ENCODE data around the gene TRIM2. TPM values are rescaled to one million over a fixed set of nuclear protein-coding genes. Genes with fewer than 3 reads are reported as not detected.

TRIM2 gene
- total RNA-seq, 1 donor from 2014 or later: 50.1 TPM

- DNase-seq (ENCODE audit: low spot score in 2 of 2, unreplicated experiment in 2 of 2): no peak
- H3K4me3 Mint-ChIP-seq: no peak overlapping the region
- peaks cover under 1% of the 10 kb centered on the region for H3K4me1 Mint-ChIP-seq
- H3K36me3 Mint-ChIP-seq: peaks cover 35% of the 10 kb centered on the region
- peaks cover 30% of the 10 kb centered on the region for H3K9me3 Mint-ChIP-seq
- TF ChIP-seq CTCF (IDR thresholded peaks at IDR 0.05; ENCODE audit: unreplicated experiment): no peak
- H3K27ac Mint-ChIP-seq: no peak overlapping the region
- no peaks in the 10 kb centered on the region for H3K27me3 Mint-ChIP-seq (ENCODE audit: low read depth)
These were observed 164.8 kb downstream of the TRIM2 start for GRCh38 chr4:153369021-153369420.

DNA sequence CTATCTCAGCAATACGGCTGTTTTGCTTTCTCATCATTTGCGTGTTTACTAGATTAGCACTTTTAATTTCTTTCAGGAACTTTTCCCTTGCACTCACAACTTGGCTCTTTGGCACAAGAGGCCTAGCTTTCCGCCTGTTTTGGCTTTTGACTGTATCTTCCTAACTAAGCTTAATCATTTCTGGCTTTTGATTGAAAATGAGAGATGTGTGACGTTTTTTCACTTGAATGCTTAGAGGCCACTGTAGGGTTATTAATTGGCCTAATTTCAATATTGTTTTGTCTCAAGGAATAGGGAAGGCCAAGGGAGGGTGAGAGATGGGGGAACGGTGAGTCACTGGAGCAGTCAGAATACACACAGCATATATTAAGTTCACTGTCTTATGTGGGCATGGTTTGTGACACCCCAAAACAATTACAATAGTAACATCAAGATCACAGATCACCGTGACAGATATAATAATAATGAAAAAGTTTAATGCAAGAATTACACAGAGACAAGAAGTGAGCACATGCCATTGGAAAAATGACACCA is 167.5 kb downstream of the TRIM2 start:
- Mint-ChIP-seq H3K4me1 (peaks cover 5% of the 10 kb centered on the region), H3K36me3 (peaks cover 32% of the 10 kb centered on the region), H3K4me3 (no peak overlapping the region), H3K9me3 (peaks cover 20% of the 10 kb centered on the region), H3K27me3 (ENCODE audit: low read depth) (no peaks in the 10 kb centered on the region), H3K27ac (no peak overlapping the region)
- no peak for TF ChIP-seq CTCF (IDR thresholded peaks at IDR 0.05; ENCODE audit: unreplicated experiment)
- no peak for DNase-seq (ENCODE audit: low spot score in 2 of 2, unreplicated experiment in 2 of 2)

DNA sequence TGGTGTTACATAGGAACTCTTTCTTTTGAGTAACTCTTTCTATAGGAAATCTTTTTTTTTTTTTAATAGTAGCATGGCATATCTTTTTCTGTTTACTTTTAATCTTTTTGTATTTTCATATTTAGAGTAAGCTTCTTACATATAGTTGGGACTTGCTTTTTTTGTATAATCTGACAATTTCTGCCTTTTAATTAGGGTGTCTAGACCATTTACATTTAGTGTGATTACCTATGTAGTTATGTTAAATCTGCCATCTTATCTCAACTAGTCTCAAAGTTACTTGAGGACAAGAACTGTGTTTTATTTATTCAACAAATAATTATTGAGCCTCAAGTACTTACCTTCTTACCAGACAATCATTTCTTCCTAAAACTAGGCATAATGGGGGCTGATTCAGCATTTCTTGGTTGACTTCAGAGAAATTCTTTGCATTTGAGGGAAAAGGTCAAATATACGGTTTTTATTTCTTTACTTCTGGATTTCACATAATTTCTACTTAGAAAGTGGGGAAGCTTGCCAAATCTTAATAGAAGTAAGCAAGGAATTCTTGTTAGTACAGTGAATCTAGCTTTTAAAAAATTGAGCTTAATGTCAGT is 168.8 kb downstream of the TRIM2 start:
- DNase-seq (ENCODE audit: low spot score in 2 of 2, unreplicated experiment in 2 of 2): no peak
- no peaks in the 10 kb centered on the region for H3K27me3 Mint-ChIP-seq (ENCODE audit: low read depth)
- H3K4me3 Mint-ChIP-seq: no peak overlapping the region
- no peak overlapping the region for H3K27ac Mint-ChIP-seq
- peaks cover 20% of the 10 kb centered on the region for H3K9me3 Mint-ChIP-seq
- TF ChIP-seq CTCF (IDR thresholded peaks at IDR 0.05; ENCODE audit: unreplicated experiment): no peak
- H3K36me3 Mint-ChIP-seq: peaks cover 27% of the 10 kb centered on the region
- H3K4me1 Mint-ChIP-seq: peaks cover 5% of the 10 kb centered on the region

- Mint-ChIP-seq H3K4me1 (peaks cover 5% of the 10 kb centered on the region), H3K27me3 (ENCODE audit: low read depth) (no peaks in the 10 kb centered on the region), H3K9me3 (peaks cover 20% of the 10 kb centered on the region), H3K27ac (no peak overlapping the region), H3K4me3 (no peak overlapping the region), H3K36me3 (peaks cover 27% of the 10 kb centered on the region)
- no peak for DNase-seq (ENCODE audit: low spot score in 2 of 2, unreplicated experiment in 2 of 2)
- TF ChIP-seq CTCF (IDR thresholded peaks at IDR 0.05; ENCODE audit: unreplicated experiment): no peak
These were observed 170.2 kb downstream of the TRIM2 start for GRCh38 chr4:153374442-153374841.

GRCh38 chr4:153375303-153375702 is 171.1 kb downstream of the TRIM2 start:
- DNase-seq (ENCODE audit: low spot score in 2 of 2, unreplicated experiment in 2 of 2): no peak
- Mint-ChIP-seq H3K27me3 (ENCODE audit: low read depth) (no peaks in the 10 kb centered on the region), H3K36me3 (peaks cover 24% of the 10 kb centered on the region), H3K4me3 (no peak overlapping the region), H3K4me1 (peaks cover 5% of the 10 kb centered on the region), H3K9me3 (peaks cover 20% of the 10 kb centered on the region), H3K27ac (no peak overlapping the region)
- TF ChIP-seq CTCF (IDR thresholded peaks at IDR 0.05; ENCODE audit: unreplicated experiment): no peak

Data from mesothelial cell of epicardium (in vitro differentiated cells).